ENCODE results near the gene WASHC3.

- no peak for TF ChIP-seq POLR2A (IDR thresholded peaks at IDR 0.05)
- no peak for TF ChIP-seq CTCF (IDR thresholded peaks at IDR 0.05)
These were observed 35.1 kb upstream of the WASHC3 start for GRCh38 chr12:102096855-102097254.

All from breast epithelium (tissue), 3 donors.